ENCODE measurements around the gene NFIX. TPM values are rescaled to one million over a fixed set of nuclear protein-coding genes. Genes with fewer than 3 reads are reported as not detected.
A peak's percentile ranks its signal among the peaks of the same experiment; 100 is the strongest.

NFIX gene
- total RNA-seq, 1 experiment from 2014 or later: 144 TPM

GRCh38 chr19:13060233-13060963 is 65.1 kb downstream of the NFIX start:
- POLR2A ChIA-PET: interaction anchor here (0.7 to 1.7 kb wide), 2 partner anchors 9 to 334 kb away, joined by 5 to 9 read pairs; no protein-coding TSS in a partner anchor
- Histone ChIP-seq H3K36me3 (ENCODE audit: control insufficient read depth, insufficient read depth, low read length) (no peaks in the 10 kb centered on the region), H3K4me1 (ENCODE audit: control insufficient read depth, insufficient read depth, low read length) (peaks cover 82% of the 10 kb centered on the region), H3K9me3 (ENCODE audit: control insufficient read depth, insufficient read depth, low read depth, low read length) (no peaks in the 10 kb centered on the region), H3K27me3 (ENCODE audit: control insufficient read depth, insufficient read depth, low read length) (no peaks in the 10 kb centered on the region), H3K4me3 (ENCODE audit: low read depth in 2 of 2, low read length in 2 of 2) (peak overlapping the region in 1 of 2 experiments; percentile 50; a peak in 2 of 4 replicates), H3K27ac (ENCODE audit: low read length) (peak overlapping the region; percentile 99)
- DNase-seq (ENCODE audit: low read depth, low spot score): no peak
- intact Hi-C loops (cut with micrococcal nuclease; ENCODE audit: unreplicated experiment): no loop called here
- in situ Hi-C loops (cut with HindIII; ENCODE audit: low pct_unique_long_range_greater_than_20kb, low sequenced_read_pairs): no loop called here
- BruUV-seq (replicated peaks): no TSS peak
- CTCF ChIA-PET: interaction anchor here (0.5 to 1.5 kb wide), 13 partner anchors 9 to 95 kb away, joined by 3 to 12 read pairs (median 4); no protein-coding TSS in a partner anchor
- ATAC-seq: peak; percentile 54
- no peak for TF ChIP-seq REST (IDR thresholded peaks at IDR 0.05; ENCODE audit: insufficient read depth in 1 of 2, low read depth in 2 of 2, low read length in 1 of 2)
- TF ChIP-seq POLR2AphosphoS5 (IDR thresholded peaks at IDR 0.05; ENCODE audit: low read depth, low read length): peak; percentile 20; the same call in 1 of the 2 replicates

- ATAC-seq (peak; percentile 79), DNase-seq (ENCODE audit: low read depth, low spot score) (peak; percentile 43)
- Histone ChIP-seq H3K27ac (ENCODE audit: low read length) (peak overlapping the region; percentile 99), H3K4me1 (ENCODE audit: control insufficient read depth, insufficient read depth, low read length) (peaks cover 74% of the 10 kb centered on the region), H3K27me3 (ENCODE audit: control insufficient read depth, insufficient read depth, low read length) (no peaks in the 10 kb centered on the region), H3K9me3 (ENCODE audit: control insufficient read depth, insufficient read depth, low read depth, low read length) (no peaks in the 10 kb centered on the region), H3K36me3 (ENCODE audit: control insufficient read depth, insufficient read depth, low read length) (no peaks in the 10 kb centered on the region), H3K4me3 (ENCODE audit: low read depth in 2 of 2, low read length in 2 of 2) (peak overlapping the region; percentile 13 to 50)
- BruUV-seq (replicated peaks): no TSS peak
- CTCF ChIA-PET: interaction anchor here (0.5 to 1.5 kb wide), 16 partner anchors 10 to 96 kb away, joined by 3 to 13 read pairs (median 4); no protein-coding TSS in a partner anchor
- TF ChIP-seq REST (IDR thresholded peaks at IDR 0.05; ENCODE audit: insufficient read depth in 1 of 2, low read depth in 2 of 2, low read length in 1 of 2): no peak
- TF ChIP-seq TCF7L2 (IDR thresholded peaks at IDR 0.05; ENCODE audit: low read depth, low read length): no peak
- TF ChIP-seq SIN3A (IDR thresholded peaks at IDR 0.05; ENCODE audit: borderline replicate concordance, insufficient read depth, low read depth, low read length): no peak
- no peak; the same call in 1 of the 2 replicates for TF ChIP-seq POLR2AphosphoS5 (IDR thresholded peaks at IDR 0.05; ENCODE audit: low read depth, low read length)
- TF ChIP-seq CTCF (IDR thresholded peaks at IDR 0.05): peak; percentile 90
- in situ Hi-C loops (cut with HindIII; ENCODE audit: low pct_unique_long_range_greater_than_20kb, low sequenced_read_pairs) (no loop called here), intact Hi-C loops (cut with micrococcal nuclease; ENCODE audit: unreplicated experiment) (no loop called here)
- POLR2A ChIA-PET: interaction anchor here (0.6 to 1.7 kb wide), 2 partner anchors 10 to 30 kb away, joined by 4 to 9 read pairs; no protein-coding TSS in a partner anchor
Observed at GRCh38 chr19:13060964-13061927, 66.0 kb downstream of the NFIX start.

Data from Panc1 (cell line).